Osteoblast (primary cell): Measurements from ENCODE around the gene FAM149A. TPM values are rescaled to one million over a fixed set of nuclear protein-coding genes. Genes with fewer than 3 reads are reported as not detected.
A peak's percentile ranks its signal among the peaks of the same experiment; 100 is the strongest.

ENCODE experiments used
- DNase-seq: peaks from one replicate; pipeline ENCODE4 v3.0.0; 2011; ENCODE audit warnings: low spot score, mixed read lengths; ENCODE audit not compliant: insufficient read length; ENCODE audit errors: missing footprints
- H2AFZ ChIP-seq: 2 replicates; pipeline ENCODE4 v1.6.0; 2011; ENCODE audit warnings: mild to moderate bottlenecking, low read length
- H3K27ac ChIP-seq: 2 replicates; pipeline ENCODE4 v1.5.1; 2011; ENCODE audit warnings: mild to moderate bottlenecking, low read depth, low read length, moderate library complexity
- H3K27me3 ChIP-seq: 2 replicates; pipeline ENCODE4 v1.6.0; 2012; ENCODE audit warnings: mild to moderate bottlenecking, control low read depth, inconsistent platforms, low read length, moderate library complexity; ENCODE audit not compliant: insufficient read depth
- H3K36me3 ChIP-seq: 2 replicates; pipeline ENCODE4 v1.5.1; 2011; ENCODE audit warnings: mild to moderate bottlenecking, low read length, control low read depth, moderate library complexity; ENCODE audit not compliant: insufficient read depth
- H3K4me1 ChIP-seq: 2 replicates; pipeline ENCODE4 v1.5.1; 2011; ENCODE audit warnings: mild to moderate bottlenecking, low read length, control low read depth, moderate library complexity; ENCODE audit not compliant: insufficient read depth
- H3K4me2 ChIP-seq: 2 replicates; pipeline ENCODE4 v1.6.0; 2011; ENCODE audit warnings: mild to moderate bottlenecking, low read length; ENCODE audit not compliant: insufficient read depth
- H3K4me3 ChIP-seq: fragments of 200-600 bp; sonication (generic); 3 replicates; pipeline ENCODE4 v1.5.1; 2012; ENCODE audit warnings: mild to moderate bottlenecking, low read length, inconsistent platforms; ENCODE audit not compliant: insufficient read depth
- H3K79me2 ChIP-seq: 2 replicates; pipeline ENCODE4 v1.6.0; 2012; ENCODE audit warnings: mild to moderate bottlenecking, low read length, control low read depth, inconsistent platforms; ENCODE audit not compliant: insufficient read depth
- H3K9me3 ChIP-seq: 2 replicates; pipeline ENCODE4 v1.5.1; 2011; ENCODE audit warnings: low read depth, low read length, control low read depth
- H4K20me1 ChIP-seq: 2 replicates; pipeline ENCODE4 v1.6.0; 2012; ENCODE audit warnings: mild to moderate bottlenecking, low read length, control low read depth; ENCODE audit not compliant: insufficient read depth
- total RNA-seq: library from RNA; depleted of rRNA; stranded (reverse); fragments of >200 nt; gene quantifications from 2 replicates; pipeline ENCODE4 v1.2.3, GENCODE V29; 2012
- TF ChIP-seq, protein P1 (sequence below): IDR thresholded peaks from 2 replicates; pipeline ENCODE4 v1.5.1; 2011; ENCODE audit warnings: mild to moderate bottlenecking, low read depth, low read length, moderate library complexity; ENCODE audit errors: extremely low read depth

The FAM149A gene
- total RNA-seq, 1 donor = 3.3 TPM

DNA sequence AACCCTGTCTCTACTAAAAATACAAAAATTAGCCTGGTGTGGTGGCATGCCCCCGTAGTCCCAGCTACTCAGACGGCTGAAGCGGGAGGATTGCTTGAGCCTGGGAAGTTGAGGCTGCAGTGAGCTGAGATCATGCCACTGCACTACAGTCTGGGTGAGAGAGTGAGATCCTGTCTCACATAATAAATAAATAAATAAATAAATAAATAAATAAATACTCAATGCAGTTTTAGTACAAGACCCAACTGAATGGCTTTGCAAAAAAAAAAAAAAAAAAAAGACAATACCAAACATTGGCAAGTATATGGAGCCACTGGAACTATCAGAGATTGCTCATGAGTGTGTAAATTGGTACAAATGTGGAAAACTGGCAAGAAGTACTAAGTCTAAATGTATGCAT lies 83.6 kb downstream of the FAM149A start:
- TF ChIP-seq, protein P1, sequence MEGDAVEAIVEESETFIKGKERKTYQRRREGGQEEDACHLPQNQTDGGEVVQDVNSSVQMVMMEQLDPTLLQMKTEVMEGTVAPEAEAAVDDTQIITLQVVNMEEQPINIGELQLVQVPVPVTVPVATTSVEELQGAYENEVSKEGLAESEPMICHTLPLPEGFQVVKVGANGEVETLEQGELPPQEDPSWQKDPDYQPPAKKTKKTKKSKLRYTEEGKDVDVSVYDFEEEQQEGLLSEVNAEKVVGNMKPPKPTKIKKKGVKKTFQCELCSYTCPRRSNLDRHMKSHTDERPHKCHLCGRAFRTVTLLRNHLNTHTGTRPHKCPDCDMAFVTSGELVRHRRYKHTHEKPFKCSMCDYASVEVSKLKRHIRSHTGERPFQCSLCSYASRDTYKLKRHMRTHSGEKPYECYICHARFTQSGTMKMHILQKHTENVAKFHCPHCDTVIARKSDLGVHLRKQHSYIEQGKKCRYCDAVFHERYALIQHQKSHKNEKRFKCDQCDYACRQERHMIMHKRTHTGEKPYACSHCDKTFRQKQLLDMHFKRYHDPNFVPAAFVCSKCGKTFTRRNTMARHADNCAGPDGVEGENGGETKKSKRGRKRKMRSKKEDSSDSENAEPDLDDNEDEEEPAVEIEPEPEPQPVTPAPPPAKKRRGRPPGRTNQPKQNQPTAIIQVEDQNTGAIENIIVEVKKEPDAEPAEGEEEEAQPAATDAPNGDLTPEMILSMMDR = no peak
- Histone ChIP-seq H3K79me2 (peaks cover 5% of the 10 kb centered on the region), H3K9me3 (no peaks in the 10 kb centered on the region), H3K4me2 (no peak overlapping the region), H3K4me3 (no peak overlapping the region), H2AFZ (no peak overlapping the region), H3K27ac (no peak overlapping the region), H4K20me1 (no peaks in the 10 kb centered on the region), H3K4me1 (peaks cover 13% of the 10 kb centered on the region), H3K27me3 (no peaks in the 10 kb centered on the region), H3K36me3 (no peaks in the 10 kb centered on the region)
- no peak for DNase-seq

DNA sequence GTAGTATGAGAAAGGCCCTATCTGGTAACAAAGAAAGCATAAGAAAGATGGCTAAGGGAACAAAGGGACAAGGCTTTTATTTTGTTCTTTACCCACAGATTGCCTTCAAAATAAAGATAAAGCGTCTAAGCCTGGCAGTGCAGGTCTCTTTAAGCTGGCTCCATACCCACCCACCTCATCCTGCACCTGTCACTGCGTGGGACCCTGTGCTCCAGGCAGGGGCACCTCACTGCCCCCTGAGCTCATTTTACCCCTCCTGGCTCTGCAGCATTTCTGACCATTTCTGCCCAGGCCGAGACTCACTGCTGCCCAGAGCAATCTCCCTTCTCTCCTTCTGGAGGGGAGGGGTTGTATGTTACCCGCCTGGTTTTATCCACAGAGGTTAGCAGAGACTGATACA lies 85.2 kb downstream of the FAM149A start:
- Histone ChIP-seq H3K4me1 (peaks cover 14% of the 10 kb centered on the region), H3K27me3 (no peaks in the 10 kb centered on the region), H3K9me3 (no peaks in the 10 kb centered on the region), H3K36me3 (no peaks in the 10 kb centered on the region), H3K27ac (no peak overlapping the region), H3K79me2 (peaks cover 18% of the 10 kb centered on the region), H2AFZ (no peak overlapping the region), H3K4me2 (no peak overlapping the region), H3K4me3 (no peak overlapping the region), H4K20me1 (no peaks in the 10 kb centered on the region)
- TF ChIP-seq, protein P1 = no peak
- DNase-seq = no peak

DNA sequence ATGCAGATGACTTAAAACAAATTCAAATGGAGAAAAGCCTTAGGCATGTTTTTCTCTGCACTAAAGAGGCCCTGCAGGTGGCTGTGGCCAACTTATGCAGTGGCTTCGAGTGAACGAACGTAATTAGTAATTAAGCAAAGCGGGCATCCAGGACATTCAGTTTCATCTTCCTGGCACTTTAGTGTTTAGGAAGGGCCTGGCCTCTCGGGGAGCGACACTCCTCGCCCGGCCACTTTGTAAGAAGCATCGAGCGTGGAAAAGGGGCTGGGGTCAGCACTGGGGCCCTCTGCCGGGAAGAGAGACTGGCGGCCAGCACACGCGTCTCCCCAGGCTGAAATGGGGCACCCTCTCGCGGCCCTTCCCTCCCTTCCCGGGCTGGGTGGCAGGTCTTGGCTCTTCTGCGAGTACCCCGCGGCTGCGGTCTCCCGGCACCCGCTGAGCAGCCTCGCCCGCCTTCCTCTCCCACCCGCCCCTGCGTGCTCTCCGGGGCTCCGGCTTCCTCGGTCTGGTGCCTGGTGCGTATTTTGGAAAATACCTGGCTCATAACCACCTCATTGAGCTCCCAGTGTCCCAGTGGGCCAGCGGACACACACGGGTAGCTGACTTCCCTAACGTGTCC lies 86.2 kb downstream of the FAM149A start:
- Histone ChIP-seq H3K36me3 (no peaks in the 10 kb centered on the region), H2AFZ (peak overlapping the region; percentile 95), H3K27me3 (no peaks in the 10 kb centered on the region), H3K27ac (peak overlapping the region; percentile 67), H4K20me1 (no peaks in the 10 kb centered on the region), H3K79me2 (peaks cover 20% of the 10 kb centered on the region), H3K9me3 (no peaks in the 10 kb centered on the region), H3K4me2 (peak overlapping the region; percentile 86), H3K4me1 (peaks cover 14% of the 10 kb centered on the region), H3K4me3 (peak overlapping the region; percentile 80)
- TF ChIP-seq, protein P1 = no peak
- DNase-seq = peak; percentile 86

DNA sequence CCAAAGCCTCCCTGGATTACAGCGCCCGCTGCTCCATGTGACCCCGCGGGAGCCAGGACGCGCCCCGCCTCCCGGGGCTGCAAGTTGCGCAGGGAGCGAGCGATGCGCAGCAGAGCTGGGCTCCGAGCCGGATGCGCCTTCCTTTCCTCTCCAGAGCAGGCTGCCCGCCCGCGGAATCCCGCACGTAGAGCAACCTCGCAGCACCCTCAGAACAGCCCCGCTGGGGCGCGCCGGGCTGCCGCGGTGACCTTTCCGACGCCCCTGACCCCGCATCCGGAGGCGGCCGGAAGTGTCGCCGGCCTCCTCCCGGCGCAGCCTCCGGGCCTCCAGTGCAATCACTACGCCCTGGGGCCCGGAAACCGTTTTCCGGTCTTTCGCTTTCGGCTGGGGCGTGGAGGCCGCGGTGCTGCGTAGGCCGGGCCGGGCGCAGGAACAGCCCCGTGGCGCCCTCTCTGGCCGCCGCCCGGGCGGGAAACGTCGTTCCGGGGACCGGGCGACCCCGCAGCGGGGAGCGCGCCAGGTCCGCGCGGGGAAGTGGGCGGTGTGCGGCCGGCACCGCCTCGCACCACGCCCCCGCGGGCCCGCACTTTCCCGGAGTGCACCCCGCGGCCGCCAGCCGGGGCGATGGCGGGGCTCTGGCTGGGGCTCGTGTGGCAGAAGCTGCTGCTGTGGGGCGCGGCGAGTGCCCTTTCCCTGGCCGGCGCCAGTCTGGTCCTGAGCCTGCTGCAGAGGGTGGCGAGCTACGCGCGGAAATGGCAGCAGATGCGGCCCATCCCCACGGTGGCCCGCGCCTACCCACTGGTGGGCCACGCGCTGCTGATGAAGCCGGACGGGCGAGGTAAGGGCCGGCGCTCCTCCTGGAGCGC lies 86.9 kb downstream of the FAM149A start, which contains the start of gene CYP4V2:
CYP4V2 (plus strand) TSS at position 368 of the 866 bp plus-strand sequence; CDS start at position 625, 257 bp downstream.
- Histone ChIP-seq H3K79me2 (peaks cover 20% of the 10 kb centered on the region), H3K9me3 (no peaks in the 10 kb centered on the region), H3K4me2 (peak within 1 kb of the TSS; percentile 86), H3K4me3 (peak within 1 kb of the TSS; percentile 80), H3K4me1 (peaks cover 14% of the 10 kb centered on the region), H3K36me3 (peaks cover 3% of the 10 kb centered on the region), H3K27me3 (no peaks in the 10 kb centered on the region), H2AFZ (peak within 1 kb of the TSS; percentile 95), H4K20me1 (no peaks in the 10 kb centered on the region), H3K27ac (peak within 1 kb of the TSS; percentile 67)
- DNase-seq = peak; percentile 95
- TF ChIP-seq, protein P1 = no peak
